Effector memory CD8-positive, alpha-beta T cell (primary cell): ENCODE results near the gene SMIM33.
A peak's percentile ranks its signal among the peaks of the same experiment; 100 is the strongest.
"Not testable (repeated sequence)": the region's sequence is repeated elsewhere in the genome, so short reads cannot be mapped to it uniquely, and the experiment has no call there.

Experiments
- ATAC-seq: fragments of 150-1000 bp; cut with Tn5 transposase; replicated peaks from 2 replicates; pipeline ENCODE4 v1.10.0; 2021; ENCODE audit warnings: mild to moderate bottlenecking, moderate library complexity
- DNase-seq, 3 experiments: peaks; one replicate each; pipeline ENCODE4 v3.0.0; 2021
- H3K27ac Mint-ChIP-seq, 2 donors: one replicate each; pipeline ENCODE4 v1.8.0; 2022; ENCODE audit warnings: mild to moderate bottlenecking in 2 of 2, mixed read lengths in 2 of 2, moderate library complexity in 2 of 2
- H3K27me3 Mint-ChIP-seq, 2 donors: one replicate each; pipeline ENCODE4 v1.8.0; 2022; ENCODE audit warnings: mixed read lengths in 2 of 2
- H3K36me3 Mint-ChIP-seq: one replicate; pipeline ENCODE4 v1.8.0; 2022; ENCODE audit warnings: mild to moderate bottlenecking, moderate library complexity, mixed read lengths; ENCODE audit not compliant: insufficient read depth
- H3K4me1 Mint-ChIP-seq, 2 donors: one replicate each; pipeline ENCODE4 v1.8.0; 2022; ENCODE audit warnings: low read depth in 2 of 2, mixed read lengths in 2 of 2
- H3K4me3 Mint-ChIP-seq, 2 donors: one replicate each; pipeline ENCODE4 v1.8.0; 2022; ENCODE audit warnings: mild to moderate bottlenecking in 2 of 2, mixed read lengths in 2 of 2, moderate library complexity in 2 of 2
- H3K9me3 Mint-ChIP-seq, 2 donors: one replicate each; pipeline ENCODE4 v1.8.0; 2022; ENCODE audit warnings: mixed read lengths in 2 of 2
- total RNA-seq, 9 experiments: gene quantifications; one replicate each; lab custom pipeline; 2026; lab: John Stamatoyannopoulos, UW

SMIM33 gene
- 0 to 1.0 (median 0.24) reads per million in 9 experiments for total RNA-seq

DNA sequence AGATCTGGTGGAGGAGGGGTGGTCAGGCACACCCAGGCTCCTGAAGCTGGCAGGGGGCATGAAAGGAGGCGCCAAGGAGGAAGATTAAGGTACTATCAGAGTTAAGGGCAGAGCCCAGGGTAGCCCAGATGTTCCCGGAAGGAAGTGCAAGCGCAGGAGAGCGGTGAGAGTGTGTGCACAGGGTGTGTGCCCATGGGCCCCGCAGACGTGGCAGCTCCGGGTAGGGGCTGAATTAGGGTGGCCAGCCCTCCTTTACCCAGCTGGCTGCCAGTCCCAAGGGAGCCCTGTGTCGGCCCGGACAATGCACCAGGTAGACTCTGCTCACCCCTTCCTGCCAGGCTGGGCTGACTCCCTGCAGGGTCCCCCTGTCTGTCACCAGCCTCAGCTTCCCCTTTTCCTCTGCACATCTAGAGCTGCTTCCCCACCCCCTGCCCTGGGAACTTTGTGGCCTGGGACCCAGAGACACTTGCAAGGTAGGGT lies at the start of gene SMIM33:
TSS of gene SMIM33 (plus strand) at position 184 of the 480 bp plus-strand sequence. CDS start at position 302, 118 bp downstream.
- peak within 1 kb of the TSS; percentile 84 to 96 for H3K27ac Mint-ChIP-seq
- no peaks in the 10 kb centered on the region for H3K9me3 Mint-ChIP-seq
- peaks cover 50 to 59% of the 10 kb centered on the region in 2 donors for H3K4me1 Mint-ChIP-seq
- H3K27me3 Mint-ChIP-seq = no peaks in the 10 kb centered on the region
- ATAC-seq (peak; percentile 73), DNase-seq (no peak)
- peaks cover 15% of the 10 kb centered on the region for H3K36me3 Mint-ChIP-seq
- peak within 1 kb of the TSS; percentile 91 to 92 for H3K4me3 Mint-ChIP-seq

DNA sequence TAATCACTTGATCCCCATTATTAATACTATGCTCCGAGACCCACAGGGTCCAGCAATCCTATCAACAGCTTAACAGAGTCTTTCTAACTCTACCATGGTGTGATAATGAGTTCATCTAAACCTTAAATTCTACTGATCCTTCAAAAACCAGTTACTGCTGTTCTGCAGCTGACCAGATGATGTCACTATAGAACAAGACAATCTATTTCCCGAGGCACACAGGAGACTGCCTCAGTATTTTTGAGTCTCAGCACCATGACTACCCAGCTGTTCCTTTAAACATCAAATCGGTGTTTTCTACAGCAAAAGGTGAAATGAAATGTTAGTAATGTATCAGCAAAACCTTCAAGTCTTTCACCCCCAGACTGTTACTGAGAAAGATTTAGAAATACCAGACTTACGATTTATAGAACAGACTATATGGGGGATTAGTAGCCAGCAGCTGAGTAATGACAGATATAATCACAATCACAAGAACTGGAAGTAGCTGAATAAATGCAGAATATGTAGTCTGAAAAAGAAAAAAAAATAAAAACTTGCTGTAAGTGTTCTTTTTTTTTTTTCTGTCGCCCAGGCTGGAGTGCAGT lies 48.4 kb upstream of the SMIM33 start:
- Mint-ChIP-seq H3K27ac (peak overlapping the region in 1 of 2 donors; percentile 44), H3K9me3 (no peaks in the 10 kb centered on the region), H3K4me3 (no peak overlapping the region), H3K27me3 (no peaks in the 10 kb centered on the region), H3K36me3 (peaks cover 36% of the 10 kb centered on the region), H3K4me1 (peaks cover 4% of the 10 kb centered on the region in 2 donors)
- DNase-seq (peak; percentile 64 to 75 (median 68)), ATAC-seq (peak; percentile 99)

DNA sequence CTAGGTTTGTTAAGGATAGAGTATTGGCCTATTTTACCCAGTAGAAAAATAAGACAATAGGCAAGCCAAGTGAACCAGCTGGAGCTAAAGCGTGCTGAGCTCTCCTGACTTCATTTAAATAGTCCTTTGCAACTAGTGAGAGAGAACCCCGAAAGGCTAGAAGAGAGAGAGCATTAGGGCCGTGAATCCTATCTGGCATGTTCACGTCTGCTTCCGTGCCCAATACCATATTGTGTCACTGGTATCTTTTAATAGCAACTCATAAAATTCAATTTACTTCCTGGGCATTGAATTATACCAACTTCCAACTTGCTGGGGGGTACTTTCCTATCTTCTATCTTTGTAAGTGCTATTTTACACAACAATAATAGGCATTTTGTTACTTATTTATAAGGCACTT lies 45.3 kb upstream of the SMIM33 start:
- Mint-ChIP-seq H3K27me3 (no peaks in the 10 kb centered on the region), H3K36me3 (peaks cover 33% of the 10 kb centered on the region), H3K4me3 (no peak overlapping the region), H3K27ac (no peak overlapping the region), H3K9me3 (no peaks in the 10 kb centered on the region), H3K4me1 (peaks cover 4% of the 10 kb centered on the region in 2 donors)
- DNase-seq (no peak), ATAC-seq (no peak)

DNA sequence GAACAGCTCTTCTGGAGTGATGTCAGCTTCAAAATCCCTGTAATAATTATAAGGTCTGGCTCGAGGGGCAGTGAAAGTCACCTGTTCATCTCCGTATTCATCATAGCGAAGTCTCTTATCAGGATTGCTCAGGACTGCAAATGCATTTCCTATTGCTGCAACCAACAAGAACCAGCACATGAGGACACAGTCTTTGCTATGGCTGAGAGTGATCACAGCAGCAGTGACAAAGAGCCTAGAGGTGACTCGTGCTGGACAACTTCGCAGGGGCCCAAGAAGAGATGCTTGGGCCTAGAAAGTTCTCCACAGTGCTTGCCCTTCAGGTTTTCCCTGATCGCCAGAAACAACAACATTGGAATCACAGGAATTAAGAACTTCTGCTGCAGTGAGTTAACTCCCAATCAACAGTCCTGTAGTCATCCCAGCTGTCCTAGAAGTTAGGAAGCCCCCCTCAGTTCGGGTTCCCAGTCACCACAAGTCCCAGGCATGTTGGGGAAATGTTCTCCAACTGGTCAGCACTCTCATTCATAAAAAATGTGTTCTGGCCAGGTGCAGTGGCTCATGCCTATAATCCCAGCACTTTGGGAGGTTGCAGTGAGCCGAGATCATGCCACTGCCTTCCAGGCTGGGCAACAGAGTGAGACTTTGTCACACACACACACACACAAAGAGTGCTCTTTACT lies 44.5 kb upstream of the SMIM33 start:
- no peak for DNase-seq
- no peak overlapping the region for H3K4me3 Mint-ChIP-seq
- no peaks in the 10 kb centered on the region for H3K9me3 Mint-ChIP-seq
- no peak overlapping the region for H3K27ac Mint-ChIP-seq
- peaks cover 28% of the 10 kb centered on the region for H3K36me3 Mint-ChIP-seq
- H3K27me3 Mint-ChIP-seq = no peaks in the 10 kb centered on the region
- peaks cover 4 to 6% of the 10 kb centered on the region in 2 donors for H3K4me1 Mint-ChIP-seq
- no peak for ATAC-seq

DNA sequence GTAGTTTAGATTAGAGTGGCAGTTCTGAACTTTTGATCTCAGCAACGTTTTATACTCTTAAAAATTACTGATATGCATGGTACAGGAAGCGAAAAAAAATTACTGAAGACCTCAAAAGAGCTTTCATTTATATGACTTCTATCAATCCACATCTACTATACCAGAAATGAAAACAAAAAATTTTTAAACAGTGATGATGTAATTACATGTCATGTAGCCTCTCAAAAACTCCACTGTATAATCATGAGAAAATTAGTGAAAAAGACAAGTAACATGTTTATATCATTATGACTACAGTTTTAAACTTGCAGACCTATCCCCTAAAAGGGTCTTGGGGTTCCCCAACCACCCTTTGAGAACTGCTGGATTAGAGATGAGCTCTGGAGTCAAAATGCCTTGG lies 40.8 kb upstream of the SMIM33 start:
- Mint-ChIP-seq H3K4me3 (no peak overlapping the region), H3K36me3 (peaks cover 25% of the 10 kb centered on the region), H3K4me1 (peaks cover 0 to 3% of the 10 kb centered on the region in 2 donors), H3K9me3 (no peaks in the 10 kb centered on the region), H3K27ac (peak overlapping the region; percentile 11 to 15), H3K27me3 (no peaks in the 10 kb centered on the region)
- no peak for DNase-seq
- ATAC-seq = no peak

DNA sequence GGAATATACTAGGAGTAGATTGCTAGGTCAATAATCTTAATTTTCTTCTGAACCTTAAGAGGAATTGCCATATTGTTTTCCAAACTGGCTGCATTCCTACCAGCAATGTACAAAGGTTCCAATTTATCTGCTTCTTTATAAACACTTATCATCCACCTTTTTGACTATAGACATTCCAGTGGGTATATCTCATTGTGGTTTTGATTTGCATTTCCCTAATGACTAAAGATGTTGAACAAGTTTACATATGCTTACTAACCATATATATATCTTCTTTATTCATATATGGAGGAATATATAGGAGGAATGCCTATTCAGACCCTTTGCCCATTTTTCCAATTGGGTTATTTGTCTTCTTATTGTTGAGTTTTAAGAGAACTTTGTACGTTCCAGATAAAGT lies 39.1 kb upstream of the SMIM33 start:
- Mint-ChIP-seq H3K27me3 (no peaks in the 10 kb centered on the region), H3K4me3 (no peak overlapping the region), H3K36me3 (peaks cover 8% of the 10 kb centered on the region), H3K27ac (no peak overlapping the region), H3K9me3 (no peaks in the 10 kb centered on the region), H3K4me1 (peaks cover 0 to 3% of the 10 kb centered on the region in 2 donors)
- no peak for DNase-seq
- ATAC-seq = no peak

DNA sequence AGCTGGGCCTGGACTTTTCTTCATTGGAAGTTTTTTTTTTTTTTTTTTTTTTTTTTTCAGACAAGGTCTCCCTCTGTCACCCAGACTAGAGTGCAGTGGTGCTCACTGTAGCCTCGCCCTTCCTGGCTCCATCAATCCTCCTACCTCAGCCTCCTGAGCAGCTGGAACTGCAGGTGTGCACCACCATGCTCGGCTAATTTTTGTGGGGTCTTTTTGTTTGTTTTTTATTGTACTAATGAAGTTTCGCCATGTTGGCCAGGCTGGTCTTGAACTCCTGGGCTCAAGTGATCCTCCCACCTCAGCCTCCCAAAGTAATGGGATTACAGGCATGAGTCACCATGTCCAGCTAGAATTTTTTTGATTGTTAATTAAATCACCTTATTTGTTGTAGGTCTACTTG lies 35.1 kb upstream of the SMIM33 start:
- H3K9me3 Mint-ChIP-seq = no peaks in the 10 kb centered on the region
- no peak overlapping the region for H3K4me3 Mint-ChIP-seq
- peaks cover 17% of the 10 kb centered on the region for H3K36me3 Mint-ChIP-seq
- H3K4me1 Mint-ChIP-seq = peaks cover 16 to 19% of the 10 kb centered on the region in 2 donors
- H3K27me3 Mint-ChIP-seq = no peaks in the 10 kb centered on the region
- DNase-seq (no peak), ATAC-seq (no peak)
- no peak overlapping the region for H3K27ac Mint-ChIP-seq

DNA sequence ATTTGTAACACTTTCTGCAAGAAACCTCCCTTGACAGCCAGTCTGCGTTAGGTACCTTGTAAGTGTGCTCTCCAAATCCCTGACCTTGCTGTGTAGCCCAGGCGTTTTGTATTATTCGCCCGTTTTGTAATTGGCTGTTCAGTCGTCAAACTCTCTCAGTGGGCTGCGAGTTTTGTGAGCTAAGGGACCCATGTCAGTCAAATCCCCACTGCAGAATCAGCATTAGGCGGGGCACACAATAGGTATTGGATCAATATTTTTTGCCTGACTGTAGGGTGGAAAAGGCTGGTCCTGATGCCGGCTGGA lies 32.1 kb upstream of the SMIM33 start:
- peaks cover 8% of the 10 kb centered on the region for H3K36me3 Mint-ChIP-seq
- H3K27me3 Mint-ChIP-seq = no peaks in the 10 kb centered on the region
- no peak for ATAC-seq
- peaks cover 23 to 24% of the 10 kb centered on the region in 2 donors for H3K4me1 Mint-ChIP-seq
- H3K4me3 Mint-ChIP-seq = peak overlapping the region; percentile 97 to 99
- H3K9me3 Mint-ChIP-seq = no peaks in the 10 kb centered on the region
- H3K27ac Mint-ChIP-seq = peak overlapping the region; percentile 98 to 100
- no peak for DNase-seq

DNA sequence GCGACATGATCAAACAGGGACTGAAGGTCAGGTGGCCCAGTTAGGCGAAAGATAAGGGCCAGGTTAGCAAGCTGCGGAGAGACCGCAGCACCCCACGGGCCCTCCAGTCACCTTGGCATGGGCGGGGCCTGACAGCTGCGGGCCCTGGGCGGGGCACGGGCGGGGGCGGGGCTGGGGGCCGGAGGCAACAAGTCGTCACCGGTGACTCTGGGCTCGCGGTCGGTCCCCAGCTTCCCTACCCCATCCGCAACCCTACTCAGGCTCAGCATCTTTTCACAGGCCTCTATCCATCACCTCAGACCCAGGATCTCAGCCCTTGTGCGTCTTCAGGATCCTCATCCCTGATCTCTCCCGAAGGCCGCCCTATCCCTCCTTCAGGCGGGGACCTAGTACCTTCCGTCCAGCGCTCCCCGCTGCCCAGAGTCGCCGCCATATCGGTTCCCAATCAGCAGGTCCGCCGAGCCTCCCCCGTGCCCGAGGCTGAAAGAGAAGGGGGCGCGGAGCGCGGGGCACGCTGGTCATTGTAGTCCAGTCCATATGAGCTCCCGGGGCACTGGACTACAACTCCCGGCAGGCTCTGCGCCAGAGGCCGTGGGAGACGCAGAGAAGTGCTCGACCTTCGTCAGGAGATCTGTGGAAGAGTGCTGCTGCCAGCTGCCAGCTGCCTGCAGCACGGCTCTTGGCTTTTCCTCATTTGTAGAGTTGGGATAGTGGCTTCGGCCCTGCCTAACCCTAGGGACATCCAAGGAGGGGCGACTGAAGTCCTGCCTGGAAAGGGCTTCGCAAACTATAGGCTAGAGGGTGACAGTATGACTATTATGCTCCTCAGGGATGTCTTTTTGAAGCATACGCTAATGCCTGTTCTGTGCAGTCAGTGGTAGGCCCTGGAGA lies 31.5 kb upstream of the SMIM33 start, which contains the start of gene DNAJC18:
TSS of gene DNAJC18 (minus strand) at position 513 of the 891 bp plus-strand sequence. CDS start at position 433, 80 bp downstream.
- peak; percentile 80 to 84 (median 83) for DNase-seq
- H3K4me1 Mint-ChIP-seq = peaks cover 26 to 29% of the 10 kb centered on the region in 2 donors
- peak; percentile 88 for ATAC-seq
- H3K27ac Mint-ChIP-seq = peak within 1 kb of the TSS; percentile 98 to 100
- H3K36me3 Mint-ChIP-seq = peaks cover 8% of the 10 kb centered on the region
- peak within 1 kb of the TSS; percentile 97 to 99 for H3K4me3 Mint-ChIP-seq
- H3K9me3 Mint-ChIP-seq = no peaks in the 10 kb centered on the region
- H3K27me3 Mint-ChIP-seq = no peaks in the 10 kb centered on the region

DNA sequence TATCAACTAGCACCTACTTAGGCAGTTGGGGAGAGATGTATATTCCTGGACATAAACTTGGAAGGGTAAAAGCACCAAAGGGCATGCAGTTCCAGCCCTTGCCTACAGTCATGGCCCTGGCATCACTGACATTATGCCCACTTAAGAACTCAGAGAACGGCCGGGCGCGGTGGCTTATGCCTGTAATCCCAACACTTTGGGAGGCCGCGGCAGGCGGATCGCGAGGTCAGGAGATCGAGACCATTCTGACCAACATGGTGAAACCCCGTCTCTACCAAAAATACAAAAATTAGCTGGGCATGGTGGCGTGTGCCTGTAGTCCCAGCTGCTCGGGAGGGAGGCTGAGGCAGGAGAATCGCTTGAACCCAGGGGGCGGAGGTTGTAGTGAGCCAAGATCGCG lies 30.4 kb upstream of the SMIM33 start:
- not testable (repeated sequence) for DNase-seq, H3K9me3 Mint-ChIP-seq, ATAC-seq, H3K27me3 Mint-ChIP-seq, H3K36me3 Mint-ChIP-seq, H3K4me3 Mint-ChIP-seq
- peak overlapping the region in 1 of 2 donors; percentile 100 for H3K27ac Mint-ChIP-seq
- H3K4me1 Mint-ChIP-seq = peaks cover 26 to 29% of the 10 kb centered on the region in 2 donors

DNA sequence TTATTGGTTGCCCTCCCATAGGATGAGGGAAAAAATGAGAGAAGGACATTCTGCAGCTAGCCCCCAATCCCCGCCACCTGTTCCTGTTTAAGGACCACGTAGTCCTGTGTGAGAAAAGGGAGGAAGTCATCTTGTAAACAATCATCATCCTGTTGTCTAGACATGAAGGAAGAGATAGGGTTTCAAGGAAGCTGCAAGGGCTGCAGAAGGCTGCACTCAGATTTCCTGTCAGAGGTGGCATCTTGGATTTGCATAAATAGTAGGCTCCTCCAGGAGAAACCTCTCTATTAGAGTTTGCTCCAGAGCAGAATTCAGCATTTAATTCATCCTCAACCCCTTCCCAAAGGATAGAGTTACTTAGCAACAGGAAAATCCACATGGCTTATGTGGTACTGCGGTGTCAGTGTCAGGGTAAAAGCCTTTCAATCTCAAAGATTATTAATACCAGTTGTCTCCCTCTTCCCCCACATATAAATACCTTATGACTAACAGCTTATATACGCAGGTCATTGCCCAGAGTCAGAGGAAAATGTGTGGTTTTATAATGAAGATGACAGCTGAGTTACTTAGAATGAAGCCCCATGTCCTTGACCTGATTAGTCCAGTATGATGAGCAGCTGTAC lies 26.9 kb upstream of the SMIM33 start:
- Mint-ChIP-seq H3K4me1 (peaks cover 30 to 44% of the 10 kb centered on the region in 2 donors), H3K4me3 (no peak overlapping the region)
- DNase-seq = no peak

DNA sequence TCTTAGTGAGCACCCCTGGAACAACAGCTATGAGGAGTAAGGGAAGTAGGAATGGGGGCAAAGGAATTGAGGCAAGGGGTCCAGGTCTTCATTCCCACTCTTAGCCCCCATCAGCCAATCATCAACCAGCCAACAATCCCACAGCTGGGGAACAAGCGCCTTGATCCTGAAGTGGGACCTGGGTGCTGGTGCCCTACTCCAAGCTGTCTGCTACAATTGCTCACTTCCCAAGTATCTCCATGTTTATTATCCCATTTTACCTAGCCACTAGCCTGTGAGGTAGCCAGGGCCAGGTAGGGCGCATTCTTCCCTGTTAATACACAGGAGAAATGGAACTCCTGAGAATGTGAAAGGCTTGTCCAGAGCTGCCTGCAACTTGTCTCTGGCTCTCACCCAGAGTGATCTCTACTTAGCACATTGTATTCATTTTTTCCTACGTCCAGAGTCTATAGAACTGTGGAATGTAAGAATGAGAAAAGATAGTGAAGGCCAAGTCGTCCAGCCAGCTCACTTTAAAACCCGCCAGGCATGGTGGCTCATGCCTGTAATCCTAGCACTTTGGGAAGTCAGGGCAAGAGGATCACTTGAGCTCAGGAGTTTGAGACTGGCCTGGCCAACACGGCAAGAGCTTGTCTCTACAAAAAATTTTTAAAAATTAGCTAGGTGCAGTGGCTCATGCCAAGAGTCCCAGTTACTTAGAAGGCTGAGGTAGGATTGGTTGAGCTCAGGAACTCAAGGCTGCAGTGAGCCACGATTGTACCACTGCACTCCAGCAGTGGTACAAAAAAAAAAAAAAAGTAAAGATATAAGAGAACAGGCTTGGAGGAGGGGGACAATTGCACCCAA lies 25.3 kb upstream of the SMIM33 start:
- no peak for DNase-seq
- ATAC-seq = no peak
- Mint-ChIP-seq H3K27ac (peak overlapping the region in 1 of 2 donors; percentile 19), H3K9me3 (no peaks in the 10 kb centered on the region), H3K4me3 (no peak overlapping the region), H3K27me3 (no peaks in the 10 kb centered on the region), H3K4me1 (peaks cover 22 to 36% of the 10 kb centered on the region in 2 donors), H3K36me3 (no peaks in the 10 kb centered on the region)

More for the DNA sequence above, 26.9 kb upstream of the SMIM33 start:
- peak; percentile 20 for ATAC-seq
- H3K27me3 Mint-ChIP-seq = no peaks in the 10 kb centered on the region
- no peaks in the 10 kb centered on the region for H3K9me3 Mint-ChIP-seq
- H3K36me3 Mint-ChIP-seq = peaks cover 6% of the 10 kb centered on the region
- H3K27ac Mint-ChIP-seq = peak overlapping the region; percentile 44 to 55
